ENCODE results near the gene SNAP25. TPM values are rescaled to one million over a fixed set of nuclear protein-coding genes. Genes with fewer than 3 reads are reported as not detected.

Gene SNAP25
- total and polyA plus RNA-seq, 9 donors = 5.1 to 19.8 (median 11.3) TPM

GRCh38 chr20:10171864-10172751 lies 46.5 kb upstream of the SNAP25 start:
- Histone ChIP-seq H3K36me3 (no peaks in the 10 kb centered on the region), H3K27ac (no peak overlapping the region), H3K9me3 (no peaks in the 10 kb centered on the region), H3K4me3 (peak overlapping the region; percentile 32), H3K27me3 (no peaks in the 10 kb centered on the region), H3K4me1 (ENCODE audit: insufficient read depth) (no peaks in the 10 kb centered on the region)
- 2 to 4% (median 4%) methylated on average over 36 to 47 of the region's 47 CpGs for WGBS, 3 donors
- DNase-seq = peak; percentile 25 to 69 (median 33)
- TF ChIP-seq EP300 (IDR thresholded peaks at IDR 0.05) = no peak
- no peak for TF ChIP-seq CTCF (IDR thresholded peaks at IDR 0.05)
- no peak for TF ChIP-seq POLR2A (IDR thresholded peaks at IDR 0.05)
- intact Hi-C loops (cut with DNase I) = no loop called here

GRCh38 chr20:10172998-10173655 lies 45.5 kb upstream of the SNAP25 start:
- no peak for TF ChIP-seq CTCF (IDR thresholded peaks at IDR 0.05)
- TF ChIP-seq EP300 (IDR thresholded peaks at IDR 0.05) = no peak
- no peak for TF ChIP-seq POLR2A (IDR thresholded peaks at IDR 0.05)
- Histone ChIP-seq H3K9me3 (no peaks in the 10 kb centered on the region), H3K36me3 (no peaks in the 10 kb centered on the region), H3K4me1 (ENCODE audit: insufficient read depth) (no peaks in the 10 kb centered on the region), H3K27ac (no peak overlapping the region), H3K4me3 (no peak overlapping the region), H3K27me3 (no peaks in the 10 kb centered on the region)
- no peak for DNase-seq
- WGBS, 3 donors = 77 to 92% (median 83%) methylated on average over 16 of the region's 16 CpGs
- intact Hi-C loops (cut with DNase I) = no loop called here

- intact Hi-C loops (cut with DNase I) = no loop called here
- no peaks in the 10 kb centered on the region for H3K27me3 ChIP-seq
- no peaks in the 10 kb centered on the region for H3K9me3 ChIP-seq
- DNase-seq = no peak
- H3K4me3 ChIP-seq = no peak overlapping the region
- no peaks in the 10 kb centered on the region for H3K36me3 ChIP-seq
- TF ChIP-seq EP300 (IDR thresholded peaks at IDR 0.05) (no peak), CTCF (IDR thresholded peaks at IDR 0.05) (no peak), POLR2A (IDR thresholded peaks at IDR 0.05) (no peak)
- WGBS, 3 donors = 78 to 90% (median 86%) methylated on average over 1 of the region's 1 CpG
- H3K27ac ChIP-seq = no peak overlapping the region
- no peaks in the 10 kb centered on the region for H3K4me1 ChIP-seq (ENCODE audit: insufficient read depth)
These were observed 44.2 kb upstream of the SNAP25 start for GRCh38 chr20:10174400-10174799.

- no peaks in the 10 kb centered on the region for H3K27me3 ChIP-seq
- TF ChIP-seq CTCF (IDR thresholded peaks at IDR 0.05) (no peak), EP300 (IDR thresholded peaks at IDR 0.05) (no peak), POLR2A (IDR thresholded peaks at IDR 0.05) (no peak)
- no peak for DNase-seq
- H3K4me3 ChIP-seq = no peak overlapping the region
- H3K4me1 ChIP-seq (ENCODE audit: insufficient read depth) = no peaks in the 10 kb centered on the region
- no peaks in the 10 kb centered on the region for H3K9me3 ChIP-seq
- 52 to 62% (median 57%) methylated on average over 3 of the region's 3 CpGs for WGBS, 3 donors
- no peaks in the 10 kb centered on the region for H3K36me3 ChIP-seq
- intact Hi-C loops (cut with DNase I) = no loop called here
- no peak overlapping the region for H3K27ac ChIP-seq
These were observed 41.3 kb upstream of the SNAP25 start for GRCh38 chr20:10177326-10177725.

Data from ovary (tissue), 9 donors.